K562 treated with DMSO at 1 percent for 4 hours (cell line): ENCODE measurements around the gene LUZP1. TPM values are rescaled to one million over a fixed set of nuclear protein-coding genes. Genes with fewer than 3 reads are reported as not detected.

Source experiments
- total RNA-seq: library from RNA; unstranded; fragments of 300-600 nt; gene quantifications from 2 replicates; pipeline ENCODE4 v1.2.3, GENCODE V29; 2022; ENCODE audit not compliant: insufficient read depth

Gene LUZP1
- 10.5 and 18.2 TPM in 2 replicates for total RNA-seq

GRCh38 chr1:23168445-23169194 is at the start of gene LUZP1:
TSS of gene LUZP1 (minus strand) at chr1:23168856.

GRCh38 chr1:23217421-23218115 is 48.9 kb upstream of the LUZP1 start, which contains the start of gene HTR1D:
TSS of gene HTR1D (minus strand) at chr1:23217502. CDS start at chr1:23194219, 23,283 bp downstream.

Other genes with a start within 250 kb of the LUZP1 start
- gene LACTBL1, start 196.0 kb downstream of the LUZP1 start, total RNA-seq: not detected in 2 replicates
- not detected in 2 replicates for gene TEX46, start 153.0 kb downstream of the LUZP1 start, total RNA-seq
- 137 and 197 TPM in 2 replicates for gene KDM1A, start 149.4 kb downstream of the LUZP1 start, total RNA-seq
- not detected in 2 replicates for gene HTR1D, start 48.6 kb upstream of the LUZP1 start, total RNA-seq
- 76.1 and 88.5 TPM in 2 replicates for gene HNRNPR, start 175.4 kb upstream of the LUZP1 start, total RNA-seq
- gene ZNF436, start 201.0 kb upstream of the LUZP1 start, total RNA-seq: 6.2 and 7.2 TPM in 2 replicates